ENCODE measurements around the gene PPP2R3A.

PPP2R3A gene

DNA sequence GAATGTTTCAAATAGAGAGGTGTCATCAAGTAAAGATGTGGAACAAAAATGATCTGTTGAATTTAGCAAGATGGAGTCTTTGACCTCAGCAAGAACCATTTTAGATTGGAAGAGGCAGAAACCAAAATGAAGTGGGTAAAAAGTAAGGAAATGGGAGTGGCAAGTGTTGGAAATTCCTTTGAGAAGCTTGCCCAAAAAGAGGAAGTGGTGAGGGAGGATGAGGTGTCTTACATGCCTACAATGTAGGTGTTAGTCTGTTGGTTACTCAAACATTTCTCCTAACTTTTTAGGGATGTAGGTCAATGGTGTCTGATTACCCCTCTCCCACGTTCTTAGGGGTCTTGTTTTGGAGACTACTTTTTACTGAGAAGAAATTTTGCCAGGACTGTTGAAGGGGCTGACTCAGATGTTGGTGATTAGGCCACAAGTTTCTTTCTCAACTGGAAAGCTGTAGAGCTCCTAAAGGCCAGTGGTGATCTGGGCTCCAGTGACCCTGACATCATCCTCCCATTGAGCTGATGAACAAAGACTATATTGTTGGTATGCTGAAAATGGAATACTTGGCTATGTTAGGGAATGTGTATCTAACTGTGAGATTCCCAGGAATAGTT, 5.1 kb downstream of the PPP2R3A start:
- Histone ChIP-seq H3K9me3 (ENCODE audit: control insufficient read depth, insufficient read depth, low read length) (no peaks in the 10 kb centered on the region), H3K9ac (ENCODE audit: low read depth, low read length) (no peak overlapping the region), H3K4me3 (ENCODE audit: low read depth, low read length) (no peak overlapping the region), H3K27me3 (ENCODE audit: control insufficient read depth, insufficient read depth, low read length) (no peaks in the 10 kb centered on the region), H3K4me1 (ENCODE audit: control insufficient read depth, insufficient read depth, low read length) (peaks cover 40% of the 10 kb centered on the region), H3K36me3 (ENCODE audit: control insufficient read depth, insufficient read depth, low read length) (no peaks in the 10 kb centered on the region), H3K27ac (ENCODE audit: low read depth, low read length) (no peak overlapping the region)

DNA sequence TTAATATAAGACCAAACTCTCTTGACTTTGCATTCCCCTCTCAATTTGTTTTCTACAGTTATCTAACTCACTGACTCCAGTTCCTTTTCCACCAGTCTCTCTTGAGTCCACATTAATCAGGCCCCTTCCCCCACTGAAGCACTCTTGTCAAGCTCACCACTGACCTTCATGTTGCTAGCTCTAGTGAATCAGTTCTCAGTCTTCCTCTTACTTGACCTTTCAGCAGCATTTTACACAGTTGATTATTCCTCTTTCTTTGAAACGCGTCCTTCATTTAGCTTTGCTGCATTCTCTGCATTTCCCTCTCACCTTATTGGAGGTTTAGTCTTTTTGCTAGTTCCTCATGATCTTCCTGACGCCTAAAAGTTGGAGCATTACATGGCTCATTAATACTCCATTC, 8.3 kb downstream of the PPP2R3A start:
- Histone ChIP-seq H3K9ac (ENCODE audit: low read depth, low read length) (no peak overlapping the region), H3K9me3 (ENCODE audit: control insufficient read depth, insufficient read depth, low read length) (no peaks in the 10 kb centered on the region), H3K27me3 (ENCODE audit: control insufficient read depth, insufficient read depth, low read length) (no peaks in the 10 kb centered on the region), H3K36me3 (ENCODE audit: control insufficient read depth, insufficient read depth, low read length) (no peaks in the 10 kb centered on the region), H3K4me3 (ENCODE audit: low read depth, low read length) (no peak overlapping the region), H3K27ac (ENCODE audit: low read depth, low read length) (no peak overlapping the region), H3K4me1 (ENCODE audit: control insufficient read depth, insufficient read depth, low read length) (peaks cover 24% of the 10 kb centered on the region)

GRCh38 chr3:135975053-135975452, 9.5 kb downstream of the PPP2R3A start:
- Histone ChIP-seq H3K9ac (ENCODE audit: low read depth, low read length) (no peak overlapping the region), H3K4me1 (ENCODE audit: control insufficient read depth, insufficient read depth, low read length) (peaks cover 24% of the 10 kb centered on the region), H3K27ac (ENCODE audit: low read depth, low read length) (no peak overlapping the region), H3K27me3 (ENCODE audit: control insufficient read depth, insufficient read depth, low read length) (no peaks in the 10 kb centered on the region), H3K9me3 (ENCODE audit: control insufficient read depth, insufficient read depth, low read length) (no peaks in the 10 kb centered on the region), H3K36me3 (ENCODE audit: control insufficient read depth, insufficient read depth, low read length) (no peaks in the 10 kb centered on the region), H3K4me3 (ENCODE audit: low read depth, low read length) (no peak overlapping the region)

DNA sequence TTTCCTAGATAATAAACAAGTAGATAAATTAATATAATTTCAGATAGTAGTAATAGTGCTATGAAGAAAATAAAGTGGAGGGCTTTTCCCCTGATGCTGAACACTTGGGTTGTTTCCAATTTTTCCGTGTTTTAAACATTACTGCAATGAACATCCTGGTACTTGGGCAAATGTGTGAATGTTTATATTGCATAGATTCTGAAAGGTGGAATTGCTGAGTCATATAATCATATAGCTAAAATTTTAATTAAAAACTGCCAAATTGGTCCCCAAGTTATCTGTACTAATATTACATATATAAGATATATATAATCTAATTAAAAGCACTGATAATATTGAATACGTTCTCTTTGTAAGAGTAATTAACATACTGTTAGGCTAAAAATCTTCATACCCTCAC, 10.0 kb downstream of the PPP2R3A start:
- no peak overlapping the region for H3K27ac ChIP-seq (ENCODE audit: low read depth, low read length)

GRCh38 chr3:135980343-135980742, 14.8 kb downstream of the PPP2R3A start:
- Histone ChIP-seq H3K27me3 (ENCODE audit: control insufficient read depth, insufficient read depth, low read length) (no peaks in the 10 kb centered on the region), H3K36me3 (ENCODE audit: control insufficient read depth, insufficient read depth, low read length) (no peaks in the 10 kb centered on the region), H3K4me3 (ENCODE audit: low read depth, low read length) (no peak overlapping the region), H3K27ac (ENCODE audit: low read depth, low read length) (no peak overlapping the region), H3K9ac (ENCODE audit: low read depth, low read length) (no peak overlapping the region), H3K4me1 (ENCODE audit: control insufficient read depth, insufficient read depth, low read length) (no peaks in the 10 kb centered on the region), H3K9me3 (ENCODE audit: control insufficient read depth, insufficient read depth, low read length) (no peaks in the 10 kb centered on the region)

More for the DNA sequence above, 10.0 kb downstream of the PPP2R3A start:
- H3K9ac ChIP-seq (ENCODE audit: low read depth, low read length): no peak overlapping the region
- no peaks in the 10 kb centered on the region for H3K27me3 ChIP-seq (ENCODE audit: control insufficient read depth, insufficient read depth, low read length)
- no peaks in the 10 kb centered on the region for H3K36me3 ChIP-seq (ENCODE audit: control insufficient read depth, insufficient read depth, low read length)
- no peaks in the 10 kb centered on the region for H3K9me3 ChIP-seq (ENCODE audit: control insufficient read depth, insufficient read depth, low read length)
- peaks cover 24% of the 10 kb centered on the region for H3K4me1 ChIP-seq (ENCODE audit: control insufficient read depth, insufficient read depth, low read length)
- H3K4me3 ChIP-seq (ENCODE audit: low read depth, low read length): no peak overlapping the region

DNA sequence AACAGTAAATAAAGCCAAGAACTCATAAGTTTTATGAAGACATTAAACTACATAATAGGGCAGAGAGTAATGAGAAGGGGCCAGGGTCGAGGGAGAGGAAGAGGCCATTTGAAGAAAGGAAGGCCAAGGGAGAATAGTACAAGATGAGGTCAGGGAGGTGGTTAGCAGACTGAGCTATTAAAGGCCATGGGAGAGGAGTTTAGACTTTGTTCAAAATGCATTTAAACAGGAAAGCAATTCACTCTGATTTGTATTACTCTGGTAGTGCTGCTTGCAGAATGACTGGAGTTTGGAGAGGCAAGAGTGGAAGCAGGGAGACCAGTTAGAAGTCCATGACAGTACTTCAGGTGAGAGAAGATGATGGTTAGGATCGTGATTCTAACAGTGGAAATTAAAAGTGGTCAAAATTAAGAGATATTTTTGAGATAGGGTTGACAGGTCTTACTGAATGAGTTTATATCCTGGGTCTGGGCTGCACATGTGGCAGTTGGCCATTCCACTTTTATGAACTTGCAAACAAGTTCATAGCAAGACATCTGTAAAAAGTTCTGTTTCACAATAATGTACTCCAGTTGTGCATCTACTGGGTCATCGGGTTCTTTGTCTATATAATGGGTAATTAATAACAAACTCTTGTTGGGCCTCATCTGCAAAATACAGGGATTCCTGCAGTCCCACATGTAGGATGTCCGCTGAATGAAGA, 16.3 kb downstream of the PPP2R3A start:
- H3K27me3 ChIP-seq (ENCODE audit: control insufficient read depth, insufficient read depth, low read length): no peaks in the 10 kb centered on the region
- H3K9ac ChIP-seq (ENCODE audit: low read depth, low read length): no peak overlapping the region
- no peaks in the 10 kb centered on the region for H3K4me1 ChIP-seq (ENCODE audit: control insufficient read depth, insufficient read depth, low read length)
- no peaks in the 10 kb centered on the region for H3K36me3 ChIP-seq (ENCODE audit: control insufficient read depth, insufficient read depth, low read length)
- no peak overlapping the region for H3K27ac ChIP-seq (ENCODE audit: low read depth, low read length)
- H3K9me3 ChIP-seq (ENCODE audit: control insufficient read depth, insufficient read depth, low read length): no peaks in the 10 kb centered on the region
- no peak overlapping the region for H3K4me3 ChIP-seq (ENCODE audit: low read depth, low read length)

DNA sequence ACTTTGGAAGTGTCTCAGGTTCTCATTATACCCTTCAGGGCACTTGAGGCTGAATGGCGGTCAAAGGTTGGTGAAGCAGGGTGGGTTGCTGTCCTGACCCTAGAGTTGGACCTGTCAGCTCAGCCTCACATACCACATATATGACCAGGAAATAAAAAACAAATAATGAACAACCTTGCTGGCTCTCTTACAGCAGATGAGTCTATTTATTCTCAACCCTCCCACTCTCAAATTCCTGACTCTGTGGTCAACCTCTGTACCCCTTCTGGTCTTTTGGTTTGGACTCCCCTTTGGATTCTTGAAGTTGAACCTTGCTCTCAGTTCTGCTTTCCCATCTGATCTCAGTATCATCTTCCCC, 16.9 kb downstream of the PPP2R3A start:
- Histone ChIP-seq H3K27me3 (ENCODE audit: control insufficient read depth, insufficient read depth, low read length) (no peaks in the 10 kb centered on the region), H3K27ac (ENCODE audit: low read depth, low read length) (no peak overlapping the region), H3K4me3 (ENCODE audit: low read depth, low read length) (no peak overlapping the region), H3K36me3 (ENCODE audit: control insufficient read depth, insufficient read depth, low read length) (no peaks in the 10 kb centered on the region), H3K4me1 (ENCODE audit: control insufficient read depth, insufficient read depth, low read length) (no peaks in the 10 kb centered on the region), H3K9me3 (ENCODE audit: control insufficient read depth, insufficient read depth, low read length) (no peaks in the 10 kb centered on the region), H3K9ac (ENCODE audit: low read depth, low read length) (no peak overlapping the region)

DNA sequence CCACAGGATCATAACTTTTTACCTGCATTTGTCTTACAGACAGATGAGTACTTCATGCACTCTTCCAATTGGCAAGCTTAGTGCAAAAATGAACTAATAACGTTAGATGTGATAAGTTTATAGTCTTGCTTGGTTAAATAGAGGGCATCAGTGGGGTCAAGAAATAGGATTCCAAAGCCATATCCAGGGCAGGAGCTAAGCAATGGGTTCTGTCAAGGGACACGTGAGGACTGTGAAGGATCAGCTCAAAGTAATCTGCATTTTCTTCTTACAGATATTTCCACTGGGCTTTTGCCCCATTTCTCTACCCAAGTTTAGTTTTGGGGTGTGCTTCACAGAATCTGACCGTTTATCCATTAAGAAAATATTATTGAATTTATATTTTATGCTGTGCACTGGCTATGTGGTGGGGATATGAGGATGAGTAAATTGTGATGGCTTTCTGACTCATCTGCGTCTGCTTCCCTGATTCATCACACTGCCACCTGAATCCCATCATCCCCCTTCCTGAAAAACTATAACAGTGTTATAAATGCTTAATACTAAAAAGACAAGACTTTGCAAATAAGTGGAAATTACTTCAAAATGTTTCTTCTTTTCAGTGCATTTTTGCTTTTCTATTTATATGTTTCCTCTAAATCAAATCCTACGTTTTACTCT, 17.5 kb downstream of the PPP2R3A start:
- Histone ChIP-seq H3K27ac (ENCODE audit: low read depth, low read length) (no peak overlapping the region), H3K4me3 (ENCODE audit: low read depth, low read length) (no peak overlapping the region), H3K36me3 (ENCODE audit: control insufficient read depth, insufficient read depth, low read length) (no peaks in the 10 kb centered on the region), H3K4me1 (ENCODE audit: control insufficient read depth, insufficient read depth, low read length) (no peaks in the 10 kb centered on the region), H3K9me3 (ENCODE audit: control insufficient read depth, insufficient read depth, low read length) (no peaks in the 10 kb centered on the region), H3K27me3 (ENCODE audit: control insufficient read depth, insufficient read depth, low read length) (no peaks in the 10 kb centered on the region), H3K9ac (ENCODE audit: low read depth, low read length) (no peak overlapping the region)

DNA sequence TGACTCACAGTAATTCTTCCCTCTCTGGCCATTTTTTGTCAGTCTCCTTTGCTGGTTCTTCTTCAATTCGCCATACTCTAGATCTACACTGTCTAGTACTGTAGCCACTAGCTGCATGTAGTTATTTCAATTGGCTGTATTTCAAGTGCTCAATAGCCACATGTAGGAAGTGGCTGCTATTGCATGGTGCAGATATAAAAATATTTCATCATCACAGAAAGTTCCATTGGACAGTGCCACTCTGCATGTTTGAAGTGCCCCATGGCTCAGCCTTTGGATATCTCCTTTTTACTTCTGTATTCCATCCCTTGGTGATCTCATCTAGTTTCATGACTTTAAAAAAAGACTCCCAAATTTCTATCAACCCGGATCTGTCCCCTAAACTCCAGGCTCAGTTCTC, 22.1 kb downstream of the PPP2R3A start:
- Histone ChIP-seq H3K9me3 (ENCODE audit: control insufficient read depth, insufficient read depth, low read length) (no peaks in the 10 kb centered on the region), H3K27me3 (ENCODE audit: control insufficient read depth, insufficient read depth, low read length) (no peaks in the 10 kb centered on the region), H3K27ac (ENCODE audit: low read depth, low read length) (no peak overlapping the region), H3K4me1 (ENCODE audit: control insufficient read depth, insufficient read depth, low read length) (0 out of 2 replicates have a peak, but pooled peaks cover 2% of the 10 kb centered on the region), H3K4me3 (ENCODE audit: low read depth, low read length) (no peak overlapping the region), H3K36me3 (ENCODE audit: control insufficient read depth, insufficient read depth, low read length) (no peaks in the 10 kb centered on the region), H3K9ac (ENCODE audit: low read depth, low read length) (no peak overlapping the region)

GRCh38 chr3:135989242-135989641, 23.7 kb downstream of the PPP2R3A start:
- Histone ChIP-seq H3K4me3 (ENCODE audit: low read depth, low read length) (no peak overlapping the region), H3K36me3 (ENCODE audit: control insufficient read depth, insufficient read depth, low read length) (no peaks in the 10 kb centered on the region), H3K9ac (ENCODE audit: low read depth, low read length) (no peak overlapping the region), H3K9me3 (ENCODE audit: control insufficient read depth, insufficient read depth, low read length) (no peaks in the 10 kb centered on the region), H3K4me1 (ENCODE audit: control insufficient read depth, insufficient read depth, low read length) (0 out of 2 replicates have a peak, but pooled peaks cover 2% of the 10 kb centered on the region), H3K27me3 (ENCODE audit: control insufficient read depth, insufficient read depth, low read length) (no peaks in the 10 kb centered on the region), H3K27ac (ENCODE audit: low read depth, low read length) (no peak overlapping the region)

DNA sequence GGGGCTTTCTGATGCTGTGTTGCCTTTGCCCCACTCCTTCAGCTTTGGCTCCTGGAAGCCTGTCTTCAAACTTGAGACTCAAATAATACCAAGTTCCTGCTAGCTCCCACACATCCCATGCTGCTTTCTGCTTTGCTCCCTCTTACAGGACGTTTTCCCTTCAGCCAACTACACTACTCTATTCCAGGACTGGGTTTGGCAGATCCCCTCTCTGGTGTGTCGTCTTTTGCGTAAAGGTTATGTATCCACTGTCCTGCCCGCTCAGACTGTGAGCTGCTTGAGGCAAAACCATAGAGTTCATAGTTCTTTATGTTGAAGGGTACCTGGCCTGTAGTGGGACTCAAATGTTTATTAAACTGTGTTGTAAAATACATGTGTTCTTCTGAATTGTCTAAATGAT, 25.4 kb downstream of the PPP2R3A start:
- 0 out of 2 replicates have a peak, but pooled peaks cover 2% of the 10 kb centered on the region for H3K4me1 ChIP-seq (ENCODE audit: control insufficient read depth, insufficient read depth, low read length)
- H3K9ac ChIP-seq (ENCODE audit: low read depth, low read length): no peak overlapping the region
- no peaks in the 10 kb centered on the region for H3K27me3 ChIP-seq (ENCODE audit: control insufficient read depth, insufficient read depth, low read length)
- no peak overlapping the region for H3K4me3 ChIP-seq (ENCODE audit: low read depth, low read length)
- no peaks in the 10 kb centered on the region for H3K36me3 ChIP-seq (ENCODE audit: control insufficient read depth, insufficient read depth, low read length)
- no peaks in the 10 kb centered on the region for H3K9me3 ChIP-seq (ENCODE audit: control insufficient read depth, insufficient read depth, low read length)
- no peak overlapping the region for H3K27ac ChIP-seq (ENCODE audit: low read depth, low read length)

Measured in HUES48 (cell line).